HL-60/S4 treated with phorbol 12-myristate 13-acetate at 8.2 ng/mL for 4 days and 3 days (cell line): Measurements from ENCODE around the gene PTGR2.
"Not testable (repeated sequence)": the region's sequence is repeated elsewhere in the genome, so short reads cannot be mapped to it uniquely, and the experiment has no call there.

Source experiments
- in situ Hi-C: fragments of 300-500 bp; cut with MboI; formaldehyde crosslinking; loops from 2 replicates; pipeline ENCODE4 v1.15.0; 2022; ENCODE audit warnings: low sequenced_read_pairs

The PTGR2 gene

GRCh38 chr14:73829526-73830431 lies 21.9 kb upstream of the PTGR2 start:
- in situ Hi-C loops: loop anchor here (10.0 kb wide), 1 partner anchor 85 kb away; no protein-coding TSS in a partner anchor

- in situ Hi-C loops: no loop called here
Observed at GRCh38 chr14:73833034-73833433, 18.6 kb upstream of the PTGR2 start.

GRCh38 chr14:73833530-73834260 lies 17.9 kb upstream of the PTGR2 start:
- in situ Hi-C loops: no loop called here

DNA sequence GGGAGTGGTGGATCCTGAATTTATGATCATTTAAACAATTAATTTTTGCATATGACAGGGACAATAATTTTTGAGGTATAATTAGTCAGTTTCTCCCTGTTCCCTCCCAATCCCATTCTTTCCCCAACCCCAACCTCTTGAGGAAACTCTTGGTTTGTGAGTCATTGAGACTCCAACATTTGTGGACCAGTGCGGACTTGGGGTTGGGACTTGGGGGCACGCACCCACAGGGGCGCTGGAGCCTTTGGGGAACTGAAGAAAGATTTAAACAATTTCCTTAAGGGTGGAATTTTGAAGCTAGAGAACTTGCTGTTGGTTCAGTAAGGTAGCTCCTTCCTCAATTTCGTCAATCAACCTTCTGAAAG lies 17.4 kb upstream of the PTGR2 start:
- in situ Hi-C loops: no loop called here

- in situ Hi-C loops: not testable (repeated sequence)
Observed at GRCh38 chr14:73838293-73839034, 13.2 kb upstream of the PTGR2 start.

GRCh38 chr14:73842201-73842600 lies 9.4 kb upstream of the PTGR2 start:
- in situ Hi-C loops: no loop called here

DNA sequence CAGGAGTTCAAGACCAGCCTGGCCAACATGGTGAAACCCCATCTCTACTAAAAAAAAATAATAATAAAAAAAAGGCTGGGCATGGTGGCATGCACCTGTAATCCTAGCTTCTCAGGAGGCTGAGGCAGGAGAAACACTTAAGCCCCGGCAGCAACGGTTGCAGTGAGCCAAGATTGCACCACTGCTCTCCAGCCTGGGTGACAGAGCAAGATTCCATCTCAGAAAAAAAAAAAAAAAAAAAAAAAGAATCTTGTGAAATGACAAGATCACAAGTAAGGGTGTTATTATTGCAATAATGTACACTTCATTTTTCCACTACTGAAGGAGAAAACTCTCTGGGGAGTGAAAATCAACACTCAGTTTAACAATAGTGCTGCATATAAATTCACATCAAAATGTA lies 8.8 kb upstream of the PTGR2 start:
- in situ Hi-C loops: no loop called here

DNA sequence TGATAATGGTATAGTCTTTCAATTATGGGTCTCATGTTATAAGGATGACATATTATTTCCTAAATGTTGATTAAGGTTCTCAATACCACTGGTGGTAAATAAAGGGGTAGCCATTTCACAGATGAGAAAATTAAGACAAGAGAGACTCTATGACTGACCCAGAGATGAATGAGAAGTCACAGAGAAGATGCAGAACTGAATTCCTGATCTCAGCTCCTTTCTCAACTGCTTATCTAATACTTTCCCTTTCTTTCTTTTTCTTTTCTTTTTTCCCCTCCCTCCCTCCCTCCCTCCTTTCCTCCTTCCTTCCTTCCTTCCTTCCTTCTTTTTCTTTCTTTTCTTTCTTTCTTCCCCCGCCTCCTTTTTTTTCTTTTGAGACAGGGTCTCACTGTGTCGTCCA lies 8.3 kb upstream of the PTGR2 start:
- in situ Hi-C loops: no loop called here

GRCh38 chr14:73846947-73847346 lies 4.7 kb upstream of the PTGR2 start:
- in situ Hi-C loops: no loop called here

- in situ Hi-C loops: no loop called here
Observed at GRCh38 chr14:73851000-73851399, 631 bp upstream of the PTGR2 start.

GRCh38 chr14:73859145-73859544 lies 7.5 kb downstream of the PTGR2 start:
- in situ Hi-C loops: no loop called here

DNA sequence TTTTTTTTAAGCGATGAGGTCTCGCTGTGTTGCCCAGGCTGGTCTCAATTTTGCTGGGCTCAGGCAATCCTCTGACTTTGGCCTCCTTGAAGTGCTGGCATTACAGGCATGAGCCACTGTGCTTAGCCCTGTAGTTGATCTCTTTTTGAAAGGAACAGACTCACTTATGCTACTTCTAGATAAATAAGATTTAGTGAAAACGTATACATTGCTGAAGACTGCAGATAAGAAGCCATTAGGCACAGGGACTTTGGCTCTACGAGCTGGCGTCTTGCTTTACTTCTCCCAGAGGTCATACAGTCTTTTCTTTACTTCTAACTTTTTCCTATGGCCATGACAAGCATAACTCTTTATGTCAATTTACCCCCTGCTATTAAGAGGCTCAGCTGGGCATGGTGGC lies 9.4 kb downstream of the PTGR2 start:
- in situ Hi-C loops: no loop called here

DNA sequence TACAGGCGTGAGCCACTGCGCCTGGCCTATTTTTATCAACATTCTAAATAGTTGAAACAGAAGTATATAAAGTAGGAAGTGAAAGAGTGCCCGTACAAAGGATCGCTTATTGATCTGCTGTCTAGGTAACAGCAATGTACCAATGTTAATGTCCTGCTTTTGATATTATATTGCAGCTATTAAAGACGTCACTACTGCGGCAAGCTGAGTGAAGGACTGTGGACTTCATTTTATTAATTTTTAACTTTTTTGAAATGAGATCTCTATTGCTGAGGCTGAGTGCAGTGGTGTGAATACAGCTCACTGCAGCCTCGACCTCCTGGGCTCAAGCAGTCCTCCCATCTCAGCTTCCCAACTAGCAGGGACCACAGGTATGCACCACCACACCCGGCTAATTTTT lies 10.8 kb downstream of the PTGR2 start:
- in situ Hi-C loops: no loop called here

DNA sequence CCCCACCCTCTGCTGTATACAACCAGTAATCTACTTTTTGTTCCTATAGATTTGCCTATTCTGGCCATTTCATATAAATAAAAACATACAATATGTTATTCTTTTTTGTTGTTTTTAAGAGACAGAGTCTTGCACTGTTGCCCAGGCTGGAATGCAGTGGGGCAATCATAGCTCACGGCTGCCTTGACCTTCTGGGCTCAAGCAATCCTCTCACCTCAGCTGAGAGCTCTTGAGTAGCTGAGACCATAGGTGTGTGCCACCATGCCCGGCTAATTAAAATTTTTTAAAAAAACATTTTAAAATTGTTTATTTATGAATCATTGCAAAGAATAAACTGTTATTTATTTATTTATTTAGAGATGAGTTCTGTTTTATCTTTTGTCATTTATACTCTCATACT lies 11.6 kb downstream of the PTGR2 start:
- in situ Hi-C loops: no loop called here

DNA sequence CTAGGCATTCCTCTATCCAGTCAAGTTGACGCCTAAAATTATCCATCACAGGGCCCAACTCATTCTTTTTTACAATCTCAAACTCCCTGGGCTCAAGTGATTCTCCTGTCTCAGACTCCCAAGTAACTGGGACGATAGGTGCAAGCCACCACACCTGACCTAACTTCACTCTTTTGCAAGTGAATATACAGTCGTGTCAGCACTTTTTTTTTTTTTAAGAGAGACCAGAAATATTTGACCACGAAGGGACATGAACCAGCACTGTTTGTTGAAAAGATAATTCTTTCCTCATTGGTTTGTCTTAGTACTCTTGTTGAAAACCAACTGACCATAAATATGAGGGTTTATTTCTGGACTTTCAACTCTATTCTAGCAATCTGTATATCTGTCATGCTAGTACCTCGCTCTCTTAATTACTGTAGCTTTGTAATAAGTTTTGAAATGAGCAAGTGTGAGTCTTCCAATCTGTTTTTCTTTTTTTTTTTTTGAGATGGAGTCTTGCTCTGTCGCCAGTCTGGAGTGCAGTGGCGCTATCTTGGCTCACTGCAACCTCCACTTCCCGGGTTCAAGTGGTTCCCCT lies 14.0 kb downstream of the PTGR2 start:
- in situ Hi-C loops: no loop called here

DNA sequence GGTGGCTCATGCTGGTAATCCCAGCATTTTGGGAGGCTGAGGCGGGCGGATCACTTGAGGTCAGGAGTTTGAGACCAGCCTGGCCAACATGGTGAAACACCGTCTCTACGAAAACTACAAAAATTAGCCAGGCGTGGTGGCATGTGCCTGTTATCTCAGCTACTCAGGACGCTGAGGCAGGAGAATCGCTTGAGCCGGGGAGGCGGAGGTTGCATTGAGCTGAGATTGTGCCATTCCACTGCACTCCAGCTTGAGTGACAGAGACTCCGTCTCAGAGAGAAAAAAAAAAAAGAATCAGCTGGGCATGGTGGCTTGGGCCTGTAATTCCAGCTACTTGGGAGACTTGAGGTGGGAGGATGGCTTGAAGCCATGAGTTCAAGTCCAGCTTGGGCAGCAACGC lies 18.1 kb downstream of the PTGR2 start:
- in situ Hi-C loops: not testable (repeated sequence)

- in situ Hi-C loops: no loop called here
Observed at GRCh38 chr14:73870525-73871235, 19.0 kb downstream of the PTGR2 start.

DNA sequence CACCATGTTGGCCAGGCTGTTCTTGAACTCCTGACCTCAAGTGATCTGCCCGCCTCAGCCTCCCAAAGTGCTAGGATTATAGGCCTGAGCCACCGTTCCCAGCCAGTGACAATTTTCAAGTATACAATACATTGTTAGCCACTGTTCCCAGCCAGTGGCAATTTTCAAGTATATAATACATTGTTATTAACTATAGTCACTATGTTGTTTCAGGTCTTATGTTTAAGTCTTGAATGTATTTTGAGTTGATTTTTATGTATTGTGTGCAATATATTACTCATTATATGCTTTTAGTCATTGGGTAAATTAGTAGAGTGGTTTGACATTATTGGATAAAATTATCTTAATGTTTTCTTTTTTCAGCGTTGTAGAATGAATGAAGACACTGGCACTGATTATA lies 22.0 kb downstream of the PTGR2 start:
- in situ Hi-C loops: no loop called here

- in situ Hi-C loops: no loop called here
Observed at GRCh38 chr14:73877790-73878189, 26.2 kb downstream of the PTGR2 start.

DNA sequence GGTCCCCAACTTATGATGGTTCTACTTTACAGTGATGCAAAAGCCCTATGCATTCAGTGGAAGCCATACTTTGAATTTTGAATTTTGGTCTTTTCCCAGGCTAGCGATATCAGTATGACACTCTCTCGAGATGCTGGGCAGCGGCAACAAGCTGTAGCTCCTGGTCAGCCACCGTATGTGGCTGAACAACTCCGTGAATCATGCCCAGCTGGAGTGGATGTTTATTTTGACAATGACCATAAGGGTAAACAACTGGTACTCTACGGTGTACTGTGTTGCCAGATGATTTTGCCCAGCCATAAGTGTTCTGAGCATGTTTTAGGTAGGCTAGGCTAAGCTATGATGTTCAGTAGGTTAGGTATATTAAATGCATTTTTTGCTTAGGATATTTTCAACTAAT lies 26.8 kb downstream of the PTGR2 start:
- in situ Hi-C loops: no loop called here

DNA sequence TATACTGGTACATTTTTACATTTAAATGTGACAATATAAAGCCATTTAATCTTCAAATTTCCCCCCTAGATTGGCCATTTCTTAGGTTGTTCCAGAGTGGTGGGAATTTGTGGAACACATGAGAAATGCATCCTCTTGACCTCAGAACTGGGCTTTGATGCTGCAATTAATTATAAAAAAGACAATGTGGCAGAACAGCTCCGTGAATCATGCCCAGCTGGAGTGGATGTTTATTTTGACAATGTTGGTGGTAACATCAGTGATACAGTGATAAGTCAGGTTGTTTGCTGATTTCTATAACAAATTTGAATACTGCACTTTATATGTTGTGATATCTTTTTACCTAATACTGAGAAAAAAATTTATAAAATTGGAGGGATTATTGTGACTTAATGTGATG lies 27.4 kb downstream of the PTGR2 start:
- in situ Hi-C loops: no loop called here
